Measurements from ENCODE around the gene B3GALT6.

- no peak for TF ChIP-seq CTCF (IDR thresholded peaks at IDR 0.05)
- TF ChIP-seq SIN3A (IDR thresholded peaks at IDR 0.05; ENCODE audit: borderline replicate concordance, insufficient read depth, low read depth, low read length), result no peak
- no peak for TF ChIP-seq POLR2AphosphoS5 (IDR thresholded peaks at IDR 0.05; ENCODE audit: low read depth, low read length)
- no peak for TF ChIP-seq TCF7L2 (IDR thresholded peaks at IDR 0.05; ENCODE audit: low read depth, low read length)
- no peak for TF ChIP-seq REST (IDR thresholded peaks at IDR 0.05; ENCODE audit: insufficient read depth in 1 of 2, low read depth in 2 of 2, low read length in 1 of 2)
Observed at GRCh38 chr1:1268284-1268682, 36.2 kb downstream of the B3GALT6 start.

Measured in Panc1 (cell line).